RWPE1 (cell line): Measurements from ENCODE around the gene ACAP3.

Source experiments
- CTCF ChIA-PET: fragments of 350-600 bp; sonication (Branson Sonifier 250); formaldehyde crosslinking; extraction: SDS; loops from one replicate; lab custom pipeline; 2021; lab: Yijun Ruan, JAX
- POLR2A ChIA-PET: fragments of 400-600 bp; formaldehyde crosslinking; extraction: SDS; loops from one replicate; lab custom pipeline; 2020; ENCODE audit warnings: antibody characterized with exemption; ENCODE audit not compliant: low non-redundant PET; lab: Yijun Ruan, JAX
- DNase-seq: peaks from one replicate; pipeline ENCODE4 v3.0.0; 2012; ENCODE audit warnings: low spot score
- H3K27ac ChIP-seq: fragments of 450-650 bp; 2 replicates; pipeline ENCODE4 v1.5.1; 2017
- TF ChIP-seq, protein P1 (sequence below): fragments of 450-650 bp; conservative IDR thresholded peaks from 2 replicates; pipeline ENCODE4 v1.5.1; 2017; ENCODE audit warnings: low read depth, mild to moderate bottlenecking

The ACAP3 gene

DNA sequence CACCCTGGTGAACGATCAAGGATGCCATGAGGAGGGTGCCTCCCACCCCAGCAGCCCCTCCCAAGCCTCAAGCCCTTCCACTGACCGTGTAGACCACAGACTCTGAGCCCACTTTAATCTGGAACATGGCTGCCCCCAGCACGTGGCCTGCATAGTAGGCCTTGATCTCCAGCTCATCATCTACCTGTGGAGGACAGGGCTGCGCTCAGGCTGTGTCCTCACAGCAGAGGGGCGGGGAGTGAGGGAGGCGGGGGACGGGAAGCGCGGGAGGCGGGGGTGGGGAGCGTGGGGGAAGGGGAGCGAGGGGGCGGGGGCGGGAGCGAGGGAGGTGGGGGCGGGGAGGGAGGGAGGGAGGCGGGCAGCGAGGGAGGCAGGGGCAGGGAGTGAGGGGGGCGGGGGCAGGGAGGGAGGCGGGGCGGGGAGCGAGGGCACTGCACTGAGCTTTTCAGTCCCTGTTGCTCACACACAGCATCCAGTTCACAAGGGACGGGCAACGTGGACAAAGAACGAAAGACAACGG, 7.8 kb upstream of the ACAP3 start:
- POLR2A ChIA-PET = no interaction called here
- CTCF ChIA-PET = interaction anchor here (0.7 to 1.1 kb wide), 2 partner anchors 29 to 40 kb away, joined by 3 to 4 read pairs; no protein-coding TSS in a partner anchor
- peak overlapping the region; percentile 100 for H3K27ac ChIP-seq
- TF ChIP-seq, protein P1, sequence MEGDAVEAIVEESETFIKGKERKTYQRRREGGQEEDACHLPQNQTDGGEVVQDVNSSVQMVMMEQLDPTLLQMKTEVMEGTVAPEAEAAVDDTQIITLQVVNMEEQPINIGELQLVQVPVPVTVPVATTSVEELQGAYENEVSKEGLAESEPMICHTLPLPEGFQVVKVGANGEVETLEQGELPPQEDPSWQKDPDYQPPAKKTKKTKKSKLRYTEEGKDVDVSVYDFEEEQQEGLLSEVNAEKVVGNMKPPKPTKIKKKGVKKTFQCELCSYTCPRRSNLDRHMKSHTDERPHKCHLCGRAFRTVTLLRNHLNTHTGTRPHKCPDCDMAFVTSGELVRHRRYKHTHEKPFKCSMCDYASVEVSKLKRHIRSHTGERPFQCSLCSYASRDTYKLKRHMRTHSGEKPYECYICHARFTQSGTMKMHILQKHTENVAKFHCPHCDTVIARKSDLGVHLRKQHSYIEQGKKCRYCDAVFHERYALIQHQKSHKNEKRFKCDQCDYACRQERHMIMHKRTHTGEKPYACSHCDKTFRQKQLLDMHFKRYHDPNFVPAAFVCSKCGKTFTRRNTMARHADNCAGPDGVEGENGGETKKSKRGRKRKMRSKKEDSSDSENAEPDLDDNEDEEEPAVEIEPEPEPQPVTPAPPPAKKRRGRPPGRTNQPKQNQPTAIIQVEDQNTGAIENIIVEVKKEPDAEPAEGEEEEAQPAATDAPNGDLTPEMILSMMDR = no peak
- no peak for DNase-seq

DNA sequence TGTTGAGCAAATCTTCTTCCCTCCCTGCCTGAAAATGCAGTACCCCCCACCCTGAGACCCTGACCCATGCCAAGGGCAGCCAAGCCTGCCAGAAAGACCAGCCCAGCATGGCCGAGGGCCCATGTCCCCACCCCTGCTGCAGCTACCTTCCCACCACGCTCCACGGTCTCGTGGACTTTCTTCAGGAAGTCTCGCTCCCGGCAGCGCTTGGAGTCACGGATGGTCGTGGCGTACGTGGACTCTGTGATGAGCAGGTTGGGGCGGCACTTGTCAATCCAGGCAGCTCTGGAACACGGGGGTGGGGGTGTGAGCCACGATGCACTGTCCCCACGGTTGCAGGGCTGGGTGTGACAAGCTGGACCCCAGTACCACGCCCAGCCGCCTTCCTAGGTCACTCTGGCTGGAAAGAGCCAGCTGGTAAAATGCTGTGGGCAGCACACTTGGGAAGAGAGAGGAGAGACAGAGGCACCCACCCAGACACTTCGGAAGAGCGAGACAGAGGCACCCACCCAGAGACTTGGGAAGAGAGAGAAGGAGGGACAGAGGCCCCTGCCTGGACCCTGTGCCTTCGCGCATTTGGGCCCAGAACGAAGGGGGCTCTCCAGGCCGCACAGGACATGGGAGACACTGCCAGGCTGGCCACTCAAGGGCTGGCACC, 7.1 kb upstream of the ACAP3 start:
- CTCF ChIA-PET = interaction anchor here (0.7 to 1.1 kb wide), 2 partner anchors 30 to 39 kb away, joined by 3 to 4 read pairs; no protein-coding TSS in a partner anchor
- DNase-seq = no peak
- POLR2A ChIA-PET = no interaction called here
- TF ChIP-seq, protein P1 = no peak
- H3K27ac ChIP-seq = peak overlapping the region; percentile 100

DNA sequence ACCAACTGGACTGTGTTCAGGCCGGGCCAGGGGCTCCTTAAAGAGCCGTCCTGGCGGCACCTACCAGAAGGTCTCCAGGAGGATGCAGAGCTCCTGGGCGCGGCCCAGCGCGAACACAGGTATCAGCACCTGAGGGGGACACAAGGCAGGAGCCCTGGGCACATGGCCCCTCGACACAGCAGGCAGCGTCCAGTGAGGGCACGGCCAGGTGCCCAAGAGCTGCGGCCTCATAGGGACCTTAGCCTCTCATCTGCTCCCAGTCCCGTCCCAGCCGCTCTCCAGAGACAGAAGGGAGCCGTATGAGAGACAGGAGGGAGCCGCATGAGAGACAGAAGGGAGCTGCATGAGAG, 6.5 kb upstream of the ACAP3 start:
- TF ChIP-seq, protein P1 = no peak
- no peak for DNase-seq
- CTCF ChIA-PET = interaction anchor here (0.6 to 1.1 kb wide), 2 partner anchors 23 to 30 kb away, joined by 4 read pairs; no protein-coding TSS in a partner anchor
- POLR2A ChIA-PET = no interaction called here
- H3K27ac ChIP-seq = peak overlapping the region; percentile 100

DNA sequence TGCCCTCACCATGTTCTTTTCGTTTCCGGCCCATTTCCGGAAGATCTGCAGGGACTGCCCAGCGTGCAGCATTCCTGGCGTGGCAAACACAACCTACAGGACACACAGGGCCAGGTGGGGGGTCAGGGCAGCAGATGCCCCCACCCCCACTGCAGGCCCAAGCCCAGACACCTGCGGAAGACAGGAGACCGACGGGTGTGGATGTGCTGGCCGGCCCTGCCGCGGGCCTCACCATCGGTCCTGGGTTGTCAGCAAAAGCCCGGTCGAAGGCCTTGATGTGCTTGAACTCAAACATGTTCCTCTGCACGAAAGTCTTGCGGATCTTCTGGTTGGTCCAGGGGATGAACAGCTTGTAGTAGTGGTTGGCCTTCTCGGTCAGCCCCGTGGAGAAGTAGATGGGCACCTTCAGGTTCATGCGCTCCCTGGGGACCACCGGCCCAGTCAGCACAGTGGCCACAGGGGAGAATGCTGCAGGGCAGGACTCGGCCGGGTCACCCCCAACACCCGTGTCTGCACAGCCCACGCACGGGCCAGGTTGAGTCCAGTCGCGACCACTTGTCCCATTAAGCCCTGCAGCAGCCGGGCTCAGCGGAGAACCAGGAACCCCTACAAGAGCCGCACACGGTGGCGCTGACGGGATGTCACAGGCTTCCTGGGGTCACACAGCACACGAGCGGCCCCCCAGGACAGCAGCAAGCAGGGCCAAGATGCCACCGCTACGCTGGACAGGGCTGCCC, 5.9 kb upstream of the ACAP3 start:
- POLR2A ChIA-PET = no interaction called here
- DNase-seq = no peak
- CTCF ChIA-PET = interaction anchor here (0.6 to 1.0 kb wide), 3 partner anchors 23 to 338 kb away, joined by 3 to 4 read pairs (median 3); no protein-coding TSS in a partner anchor
- TF ChIP-seq, protein P1 = no peak
- H3K27ac ChIP-seq = peak overlapping the region; percentile 100

DNA sequence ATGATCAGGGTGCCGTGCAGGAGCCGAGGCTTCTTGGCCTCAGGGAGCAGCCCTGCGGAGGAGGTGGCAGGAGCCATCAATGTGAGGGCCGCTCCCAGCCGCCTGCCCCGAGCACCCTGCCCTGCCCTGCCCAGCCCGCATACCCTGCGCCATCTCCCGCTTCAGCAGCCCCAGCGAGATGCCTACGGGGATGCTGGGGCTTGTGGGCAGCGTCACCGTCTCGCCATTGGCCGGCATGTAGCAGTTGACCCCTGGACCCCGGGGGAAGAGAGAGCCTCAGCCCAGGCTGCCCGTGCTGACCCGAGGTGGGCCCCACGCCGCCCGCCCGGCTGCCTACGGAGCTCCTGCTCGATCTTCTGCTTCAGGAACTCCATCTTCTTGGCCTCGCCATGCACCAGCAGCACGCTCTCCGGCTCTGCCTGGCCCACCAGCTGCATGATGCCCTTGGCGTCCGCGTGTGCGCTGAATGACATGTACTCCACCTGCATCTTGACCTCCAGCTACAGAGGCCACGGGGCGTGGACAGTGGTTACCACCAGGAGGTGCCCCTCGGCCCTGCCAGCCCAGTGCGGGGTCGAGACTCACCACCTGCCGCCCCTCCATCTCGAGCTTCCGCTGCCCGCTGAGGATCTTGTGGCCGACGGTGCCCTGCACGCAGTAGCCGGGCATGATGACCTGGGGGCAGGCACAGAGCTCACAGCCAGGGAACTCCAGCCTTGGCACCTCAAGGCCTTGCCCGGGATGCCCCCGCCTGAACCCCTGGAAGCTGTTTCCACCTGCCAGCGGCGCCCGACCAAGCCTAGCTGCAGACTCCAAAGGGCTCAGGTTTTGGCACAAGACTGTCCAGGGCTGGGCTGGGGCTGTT, 5.0 kb upstream of the ACAP3 start:
- POLR2A ChIA-PET = no interaction called here
- peak overlapping the region; percentile 100 for H3K27ac ChIP-seq
- TF ChIP-seq, protein P1 = no peak
- CTCF ChIA-PET = interaction anchor here (0.6 to 1.0 kb wide), 2 partner anchors 191 to 337 kb away, joined by 3 read pairs; no protein-coding TSS in a partner anchor
- DNase-seq = no peak
